GM12878 (cell line): ENCODE measurements around the gene CIROP.

ENCODE experiments used
- CEBPB ChIP-seq, 2 experiments: fragments of 150-350 bp in 1 of 2; IDR thresholded peaks; 2 replicates each; pipeline ENCODE4 v1.6.1; 2012 to 2014; ENCODE audit warnings: low read depth in 2 of 2, low read length in 2 of 2, borderline replicate concordance in 1 of 2, inconsistent platforms in 1 of 2
- E2F8 ChIP-seq: fragments of 450-650 bp; IDR thresholded peaks from 2 replicates; pipeline ENCODE4 v1.6.1; 2018; ENCODE audit warnings: mild to moderate bottlenecking, low read depth, moderate library complexity; ENCODE audit not compliant: partially characterized antibody
- EZH2 ChIP-seq: IDR thresholded peaks from 2 replicates; pipeline ENCODE4 v1.6.1; 2012; ENCODE audit warnings: low read depth, mild to moderate bottlenecking, control low read depth, inconsistent platforms, low read length, borderline replicate concordance; ENCODE audit not compliant: control insufficient read depth
- POLR2AphosphoS5 ChIP-seq: IDR thresholded peaks from 2 replicates; pipeline ENCODE4 v1.6.1; 2011; ENCODE audit warnings: mild to moderate bottlenecking, low read length, inconsistent platforms
- SIX5 ChIP-seq: IDR thresholded peaks from 2 replicates; pipeline ENCODE4 v1.6.1; 2011; ENCODE audit warnings: mild to moderate bottlenecking, low read depth, low read length, moderate library complexity; ENCODE audit not compliant: severe bottlenecking
- TF ChIP-seq, protein P1 (sequence below), 3 experiments: IDR thresholded peaks in 2 of 3; conservative IDR thresholded peaks in 1 of 3; 2 replicates each; pipeline ENCODE4 v1.5.1; 2011; ENCODE audit warnings: low read depth in 3 of 3, low read length in 3 of 3, mild to moderate bottlenecking in 3 of 3, control low read depth in 2 of 3, moderate library complexity in 2 of 3, inconsistent platforms in 1 of 3, mixed read lengths in 1 of 3; ENCODE audit not compliant: control insufficient read depth in 2 of 3, insufficient read depth in 1 of 3; ENCODE audit errors: extremely low read depth in 1 of 3

GRCh38 chr14:23095196-23096108 lies 9.3 kb downstream of the CIROP start, which contains the start of gene C14orf119:
- TF ChIP-seq SIX5 (no peak), E2F8 (no peak), EZH2 (no peak), POLR2AphosphoS5 (peak; percentile 91), CEBPB (IDR thresholded peaks at IDR 0.05; ENCODE audit: borderline replicate concordance in 1 of 2, low read depth in 2 of 2, low read length in 2 of 2) (no peak)
- TF ChIP-seq, protein P1, sequence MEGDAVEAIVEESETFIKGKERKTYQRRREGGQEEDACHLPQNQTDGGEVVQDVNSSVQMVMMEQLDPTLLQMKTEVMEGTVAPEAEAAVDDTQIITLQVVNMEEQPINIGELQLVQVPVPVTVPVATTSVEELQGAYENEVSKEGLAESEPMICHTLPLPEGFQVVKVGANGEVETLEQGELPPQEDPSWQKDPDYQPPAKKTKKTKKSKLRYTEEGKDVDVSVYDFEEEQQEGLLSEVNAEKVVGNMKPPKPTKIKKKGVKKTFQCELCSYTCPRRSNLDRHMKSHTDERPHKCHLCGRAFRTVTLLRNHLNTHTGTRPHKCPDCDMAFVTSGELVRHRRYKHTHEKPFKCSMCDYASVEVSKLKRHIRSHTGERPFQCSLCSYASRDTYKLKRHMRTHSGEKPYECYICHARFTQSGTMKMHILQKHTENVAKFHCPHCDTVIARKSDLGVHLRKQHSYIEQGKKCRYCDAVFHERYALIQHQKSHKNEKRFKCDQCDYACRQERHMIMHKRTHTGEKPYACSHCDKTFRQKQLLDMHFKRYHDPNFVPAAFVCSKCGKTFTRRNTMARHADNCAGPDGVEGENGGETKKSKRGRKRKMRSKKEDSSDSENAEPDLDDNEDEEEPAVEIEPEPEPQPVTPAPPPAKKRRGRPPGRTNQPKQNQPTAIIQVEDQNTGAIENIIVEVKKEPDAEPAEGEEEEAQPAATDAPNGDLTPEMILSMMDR (IDR thresholded peaks at IDR 0.05 in 2 of 3, conservative IDR thresholded peaks at IDR 0.05 in 1 of 3; ENCODE audit: control insufficient read depth in 2 of 3, extremely low read depth in 1 of 3, insufficient read depth in 1 of 3, low read depth in 3 of 3, low read length in 3 of 3) = no peak
